Keratinocyte (primary cell): Measurements from ENCODE around the gene CDH1. TPM values are rescaled to one million over a fixed set of nuclear protein-coding genes. Genes with fewer than 3 reads are reported as not detected.

ENCODE experiments used
- DNase-seq: peaks from one replicate; pipeline ENCODE4 v3.0.0-alpha.2; 2011; ENCODE audit warnings: low read depth, missing footprints, low spot score
- FAIRE-seq: peaks from 2 replicates; lab custom pipeline; 2011; peaks lifted over from hg19 to GRCh38; lab: Jason Lieb, UNC
- H2AFZ ChIP-seq: 2 replicates; pipeline ENCODE4 v1.6.0; 2012; ENCODE audit warnings: low read length, control low read depth, inconsistent platforms; ENCODE audit not compliant: control insufficient read depth
- H3K27ac ChIP-seq: 2 replicates; pipeline ENCODE4 v1.5.1; 2011; ENCODE audit warnings: low read length; ENCODE audit not compliant: control insufficient read depth, insufficient read depth
- H3K27me3 ChIP-seq: 3 replicates; pipeline ENCODE4 v1.6.0; 2011; ENCODE audit warnings: low read length; ENCODE audit not compliant: control insufficient read depth, insufficient read depth; ENCODE audit errors: extremely low read depth
- H3K36me3 ChIP-seq, 2 experiments: 2 replicates in 1 of 2; 3 replicates in 1 of 2; pipeline ENCODE4 v1.5.1; 2011; ENCODE audit warnings: low read length in 2 of 2, mild to moderate bottlenecking in 1 of 2; ENCODE audit not compliant: control insufficient read depth in 2 of 2, insufficient read depth in 2 of 2; ENCODE audit errors: extremely low read depth in 1 of 2
- H3K4me1 ChIP-seq: 3 replicates; pipeline ENCODE4 v1.5.1; 2011; ENCODE audit warnings: low read length; ENCODE audit not compliant: control insufficient read depth, insufficient read depth; ENCODE audit errors: extremely low read depth
- H3K4me2 ChIP-seq: 3 replicates; pipeline ENCODE4 v1.6.0; 2011; ENCODE audit warnings: low read depth, low read length; ENCODE audit not compliant: control insufficient read depth, insufficient read depth; ENCODE audit errors: extremely low read depth
- H3K4me3 ChIP-seq, 3 experiments: fragments of 200-600 bp in 1 of 3; sonication (generic) in 1 of 3; 2 replicates in 2 of 3; 3 replicates in 1 of 3; pipeline ENCODE4 v1.5.1; 2011 to 2016; ENCODE audit warnings: low read length in 3 of 3, mild to moderate bottlenecking in 3 of 3, control low read depth in 2 of 3, inconsistent platforms in 1 of 3, low read depth in 1 of 3, mixed read lengths in 1 of 3, mixed run types in 1 of 3, moderate library complexity in 1 of 3; ENCODE audit not compliant: control insufficient read depth in 2 of 3, insufficient read depth in 2 of 3; ENCODE audit errors: extremely low read depth in 1 of 3
- H3K79me2 ChIP-seq: 2 replicates; pipeline ENCODE4 v1.6.0; 2012; ENCODE audit warnings: low read length; ENCODE audit not compliant: control insufficient read depth, insufficient read depth
- H3K9ac ChIP-seq: 3 replicates; pipeline ENCODE4 v1.6.0; 2011; ENCODE audit warnings: low read length; ENCODE audit not compliant: control insufficient read depth, insufficient read depth; ENCODE audit errors: extremely low read depth
- H3K9me1 ChIP-seq: 3 replicates; pipeline ENCODE4 v1.6.0; 2011; ENCODE audit warnings: low read length; ENCODE audit not compliant: control insufficient read depth, insufficient read depth; ENCODE audit errors: extremely low read depth
- H3K9me3 ChIP-seq: 2 replicates; pipeline ENCODE4 v1.5.1; 2012; ENCODE audit warnings: low read depth, low read length; ENCODE audit not compliant: control insufficient read depth
- H4K20me1 ChIP-seq: 3 replicates; pipeline ENCODE4 v1.6.0; 2011; ENCODE audit warnings: low read length; ENCODE audit not compliant: control insufficient read depth, insufficient read depth; ENCODE audit errors: extremely low read depth
- EZH2 ChIP-seq: IDR thresholded peaks from one replicate; pipeline ENCODE4 v1.6.1; 2012; ENCODE audit warnings: inconsistent platforms, mild to moderate bottlenecking, low read length, moderate library complexity
- dilution Hi-C: fragments of 300-500 bp; cut with MboI; formaldehyde crosslinking; loops from one replicate; pipeline ENCODE4 v1.7.0; 2020; ENCODE audit warnings: low sequenced_read_pairs; ENCODE audit not compliant: extremely low pct_ligation_motif_present
- polyA plus RNA-seq, 5 experiments: library from polyadenylated mRNA; depleted of rRNA in 3 of 5; stranded (reverse) in 3 of 5; stranded (forward) in 1 of 5; unstranded in 1 of 5; fragments of >200 nt; gene quantifications; 1 replicate in 1 of 5; 2 replicates in 3 of 5; 3 replicates in 1 of 5; pipeline versions ENCODE4 v1.2.1 to v1.2.3, GENCODE V29; 2011 to 2012; ENCODE audit warnings: missing spikeins in 2 of 5, low read depth in 1 of 5, low replicate concordance in 1 of 5
- TF ChIP-seq, protein P1 (sequence below), 3 experiments: IDR thresholded peaks in 1 of 3; conservative IDR thresholded peaks in 1 of 3; optimal IDR thresholded peaks in 1 of 3; 2 replicates in 2 of 3; 3 replicates in 1 of 3; pipeline versions ENCODE3 to v1.5.1; 2011; ENCODE audit warnings: low read length in 3 of 3, mild to moderate bottlenecking in 3 of 3, moderate library complexity in 2 of 3, control low read depth in 1 of 3, inconsistent platforms in 1 of 3; ENCODE audit not compliant: insufficient read depth in 2 of 3; ENCODE audit errors: extremely low read depth in 1 of 3

Gene CDH1
- polyA plus RNA-seq, 1 donor (not counting 4 experiments of a cell fraction or from before 2014, with no cell fraction given), result 247 TPM

GRCh38 chr16:68768175-68768574, 31.1 kb downstream of the CDH1 start:
- dilution Hi-C loops, result no loop called here
- Histone ChIP-seq H3K4me2 (no peak overlapping the region), H4K20me1 (no peaks in the 10 kb centered on the region), H3K4me1 (peaks cover 26% of the 10 kb centered on the region), H3K27ac (no peak overlapping the region), H3K79me2 (peaks cover 79% of the 10 kb centered on the region), H2AFZ (no peak overlapping the region), H3K36me3 (peaks cover 23 to 35% of the 10 kb centered on the region in 2 experiments), H3K9me1 (peaks cover 3% of the 10 kb centered on the region), H3K9me3 (no peaks in the 10 kb centered on the region), H3K27me3 (no peaks in the 10 kb centered on the region), H3K4me3 (no peak overlapping the region), H3K9ac (no peak overlapping the region)
- FAIRE-seq (no peak), DNase-seq (no peak)
- TF ChIP-seq, protein P1, sequence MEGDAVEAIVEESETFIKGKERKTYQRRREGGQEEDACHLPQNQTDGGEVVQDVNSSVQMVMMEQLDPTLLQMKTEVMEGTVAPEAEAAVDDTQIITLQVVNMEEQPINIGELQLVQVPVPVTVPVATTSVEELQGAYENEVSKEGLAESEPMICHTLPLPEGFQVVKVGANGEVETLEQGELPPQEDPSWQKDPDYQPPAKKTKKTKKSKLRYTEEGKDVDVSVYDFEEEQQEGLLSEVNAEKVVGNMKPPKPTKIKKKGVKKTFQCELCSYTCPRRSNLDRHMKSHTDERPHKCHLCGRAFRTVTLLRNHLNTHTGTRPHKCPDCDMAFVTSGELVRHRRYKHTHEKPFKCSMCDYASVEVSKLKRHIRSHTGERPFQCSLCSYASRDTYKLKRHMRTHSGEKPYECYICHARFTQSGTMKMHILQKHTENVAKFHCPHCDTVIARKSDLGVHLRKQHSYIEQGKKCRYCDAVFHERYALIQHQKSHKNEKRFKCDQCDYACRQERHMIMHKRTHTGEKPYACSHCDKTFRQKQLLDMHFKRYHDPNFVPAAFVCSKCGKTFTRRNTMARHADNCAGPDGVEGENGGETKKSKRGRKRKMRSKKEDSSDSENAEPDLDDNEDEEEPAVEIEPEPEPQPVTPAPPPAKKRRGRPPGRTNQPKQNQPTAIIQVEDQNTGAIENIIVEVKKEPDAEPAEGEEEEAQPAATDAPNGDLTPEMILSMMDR (optimal IDR thresholded peaks at IDR 0.05 in 1 of 3, IDR thresholded peaks at IDR 0.05 in 1 of 3, conservative IDR thresholded peaks at IDR 0.05 in 1 of 3; ENCODE audit: extremely low read depth in 1 of 3, insufficient read depth in 2 of 3, low read length in 3 of 3), result no peak
- TF ChIP-seq EZH2, result no peak

DNA sequence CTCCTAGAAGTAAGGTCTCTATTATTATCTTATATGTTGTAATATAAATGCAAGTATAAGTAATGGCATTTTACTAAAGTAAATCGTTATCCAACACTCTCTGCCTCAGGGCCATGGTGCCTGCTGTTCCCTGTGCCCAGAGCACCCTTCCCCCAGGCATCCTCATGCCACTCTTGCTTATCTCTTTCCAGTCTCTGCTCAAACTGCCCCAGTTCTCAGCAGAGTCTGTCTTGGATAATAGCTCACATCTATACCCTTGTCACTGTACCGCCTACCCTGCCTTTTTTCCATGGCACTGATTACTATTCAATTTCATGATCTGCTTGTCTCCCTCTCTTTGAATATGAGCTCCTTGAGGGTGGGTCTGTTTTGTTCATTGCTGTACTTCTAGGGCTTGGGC, 31.7 kb downstream of the CDH1 start:
- no peaks in the 10 kb centered on the region for H3K27me3 ChIP-seq
- FAIRE-seq (no peak), DNase-seq (no peak)
- H3K4me2 ChIP-seq, result no peak overlapping the region
- H3K27ac ChIP-seq, result no peak overlapping the region
- no peaks in the 10 kb centered on the region for H3K9me3 ChIP-seq
- TF ChIP-seq, protein P1 (optimal IDR thresholded peaks at IDR 0.05 in 1 of 3, IDR thresholded peaks at IDR 0.05 in 1 of 3, conservative IDR thresholded peaks at IDR 0.05 in 1 of 3; ENCODE audit: extremely low read depth in 1 of 3, insufficient read depth in 2 of 3, low read length in 3 of 3), result no peak
- TF ChIP-seq EZH2, result no peak
- no peak overlapping the region for H2AFZ ChIP-seq
- peaks cover 20% of the 10 kb centered on the region for H3K4me1 ChIP-seq
- dilution Hi-C loops, result no loop called here
- H3K36me3 ChIP-seq, result peaks cover 22 to 39% of the 10 kb centered on the region in 2 experiments
- H4K20me1 ChIP-seq, result no peaks in the 10 kb centered on the region
- no peak overlapping the region for H3K4me3 ChIP-seq
- H3K9me1 ChIP-seq, result no peaks in the 10 kb centered on the region
- H3K79me2 ChIP-seq, result peaks cover 77% of the 10 kb centered on the region
- H3K9ac ChIP-seq, result no peak overlapping the region
